ENCODE measurements around the gene PDIA5.

GRCh38 chr3:123083383-123084124, 16.7 kb downstream of the PDIA5 start:
- TF ChIP-seq CTCF (IDR thresholded peaks at IDR 0.05; ENCODE audit: low read length) (no peak), EZH2 (IDR thresholded peaks at IDR 0.05; ENCODE audit: borderline replicate concordance, low read length) (no peak)
